ENCODE results near the gene PLXND1.

DNA sequence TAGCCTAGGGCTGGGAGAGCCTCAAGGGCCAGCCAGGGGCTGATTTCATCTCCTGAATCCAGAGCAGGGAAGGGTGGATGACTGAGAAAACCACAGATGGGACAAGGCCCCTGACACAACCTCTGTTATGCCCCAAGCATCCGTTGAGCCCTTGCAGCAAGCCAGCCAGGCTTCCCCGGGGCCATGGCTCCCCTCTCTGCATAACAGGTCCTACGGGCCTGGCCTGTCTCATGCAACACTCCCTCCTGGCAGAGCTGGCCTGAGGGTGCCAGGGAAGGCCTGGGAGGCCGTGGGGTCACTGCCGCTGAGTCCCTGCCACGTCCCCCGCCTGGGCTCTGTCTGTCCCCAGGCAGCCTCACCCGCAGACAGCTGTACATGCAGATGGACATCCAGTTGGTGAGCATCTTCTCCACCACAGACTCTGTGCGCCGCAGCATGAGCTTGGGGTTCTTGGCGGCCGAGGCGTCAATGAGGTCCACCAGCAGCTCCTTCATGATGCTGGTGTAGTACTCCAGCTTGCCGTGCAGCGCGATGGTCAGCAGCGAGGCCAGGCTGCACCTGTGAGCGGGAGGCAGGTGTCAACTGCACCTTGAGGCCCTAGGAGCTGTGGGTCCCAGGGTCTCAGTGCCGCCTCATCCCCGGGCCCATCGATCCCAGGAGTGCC lies 41.4 kb downstream of the PLXND1 start:
- TF ChIP-seq, protein P1, sequence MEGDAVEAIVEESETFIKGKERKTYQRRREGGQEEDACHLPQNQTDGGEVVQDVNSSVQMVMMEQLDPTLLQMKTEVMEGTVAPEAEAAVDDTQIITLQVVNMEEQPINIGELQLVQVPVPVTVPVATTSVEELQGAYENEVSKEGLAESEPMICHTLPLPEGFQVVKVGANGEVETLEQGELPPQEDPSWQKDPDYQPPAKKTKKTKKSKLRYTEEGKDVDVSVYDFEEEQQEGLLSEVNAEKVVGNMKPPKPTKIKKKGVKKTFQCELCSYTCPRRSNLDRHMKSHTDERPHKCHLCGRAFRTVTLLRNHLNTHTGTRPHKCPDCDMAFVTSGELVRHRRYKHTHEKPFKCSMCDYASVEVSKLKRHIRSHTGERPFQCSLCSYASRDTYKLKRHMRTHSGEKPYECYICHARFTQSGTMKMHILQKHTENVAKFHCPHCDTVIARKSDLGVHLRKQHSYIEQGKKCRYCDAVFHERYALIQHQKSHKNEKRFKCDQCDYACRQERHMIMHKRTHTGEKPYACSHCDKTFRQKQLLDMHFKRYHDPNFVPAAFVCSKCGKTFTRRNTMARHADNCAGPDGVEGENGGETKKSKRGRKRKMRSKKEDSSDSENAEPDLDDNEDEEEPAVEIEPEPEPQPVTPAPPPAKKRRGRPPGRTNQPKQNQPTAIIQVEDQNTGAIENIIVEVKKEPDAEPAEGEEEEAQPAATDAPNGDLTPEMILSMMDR (IDR thresholded peaks at IDR 0.05), result no peak
- TF ChIP-seq EP300 (IDR thresholded peaks at IDR 0.05) (no peak), POLR2A (IDR thresholded peaks at IDR 0.05) (no peak)

Data from tibial nerve (tissue), 4 donors.